ENCODE data around the gene IL4R.

IL4R gene

GRCh38 chr16:27345201-27345600, 31.4 kb downstream of the IL4R start:
- DNase-seq, result no peak
- in situ Hi-C loops (cut with MboI; ENCODE audit: low pct_unique_long_range_greater_than_20kb, low sequenced_read_pairs), result no loop called here

GRCh38 chr16:27346819-27347218, 33.0 kb downstream of the IL4R start:
- DNase-seq, result peak; percentile 25
- in situ Hi-C loops (cut with MboI; ENCODE audit: low pct_unique_long_range_greater_than_20kb, low sequenced_read_pairs), result no loop called here

- in situ Hi-C loops (cut with MboI; ENCODE audit: low pct_unique_long_range_greater_than_20kb, low sequenced_read_pairs), result no loop called here
These were observed 34.3 kb downstream of the IL4R start for GRCh38 chr16:27347930-27348685.

GRCh38 chr16:27349276-27349675, 35.5 kb downstream of the IL4R start:
- DNase-seq, result no peak
- in situ Hi-C loops (cut with MboI; ENCODE audit: low pct_unique_long_range_greater_than_20kb, low sequenced_read_pairs), result no loop called here

More at GRCh38 chr16:27347930-27348685, 34.3 kb downstream of the IL4R start:
- peak; percentile 32 for DNase-seq

GRCh38 chr16:27350006-27350405, 36.2 kb downstream of the IL4R start:
- no peak for DNase-seq
- in situ Hi-C loops (cut with MboI; ENCODE audit: low pct_unique_long_range_greater_than_20kb, low sequenced_read_pairs), result no loop called here

GRCh38 chr16:27351989-27352388, 38.2 kb downstream of the IL4R start:
- in situ Hi-C loops (cut with MboI; ENCODE audit: low pct_unique_long_range_greater_than_20kb, low sequenced_read_pairs), result no loop called here
- DNase-seq, result no peak

- in situ Hi-C loops (cut with MboI; ENCODE audit: low pct_unique_long_range_greater_than_20kb, low sequenced_read_pairs), result no loop called here
- no peak for DNase-seq
These were observed 40.1 kb downstream of the IL4R start for GRCh38 chr16:27353853-27354252.

- peak; percentile 75 for DNase-seq
- in situ Hi-C loops (cut with MboI; ENCODE audit: low pct_unique_long_range_greater_than_20kb, low sequenced_read_pairs), result no loop called here
These were observed 41.8 kb downstream of the IL4R start for GRCh38 chr16:27355610-27356009.

- no peak for DNase-seq
- in situ Hi-C loops (cut with MboI; ENCODE audit: low pct_unique_long_range_greater_than_20kb, low sequenced_read_pairs), result no loop called here
These were observed 43.0 kb downstream of the IL4R start for GRCh38 chr16:27356794-27357193.

GRCh38 chr16:27359051-27359450, 45.3 kb downstream of the IL4R start:
- DNase-seq, result no peak
- in situ Hi-C loops (cut with MboI; ENCODE audit: low pct_unique_long_range_greater_than_20kb, low sequenced_read_pairs), result no loop called here

- in situ Hi-C loops (cut with MboI; ENCODE audit: low pct_unique_long_range_greater_than_20kb, low sequenced_read_pairs), result no loop called here
These were observed 45.8 kb downstream of the IL4R start for GRCh38 chr16:27359615-27360014.

GRCh38 chr16:27361987-27362386, 48.2 kb downstream of the IL4R start:
- no peak for DNase-seq
- in situ Hi-C loops (cut with MboI; ENCODE audit: low pct_unique_long_range_greater_than_20kb, low sequenced_read_pairs), result no loop called here

More at GRCh38 chr16:27359615-27360014, 45.8 kb downstream of the IL4R start:
- DNase-seq, result no peak

GRCh38 chr16:27362570-27363245, 48.9 kb downstream of the IL4R start:
- in situ Hi-C loops (cut with MboI; ENCODE audit: low pct_unique_long_range_greater_than_20kb, low sequenced_read_pairs), result no loop called here
- DNase-seq, result no peak

GRCh38 chr16:27363246-27363632, 49.5 kb downstream of the IL4R start:
- in situ Hi-C loops (cut with MboI; ENCODE audit: low pct_unique_long_range_greater_than_20kb, low sequenced_read_pairs), result no loop called here
- no peak for DNase-seq

GRCh38 chr16:27363797-27364196, 50.0 kb downstream of the IL4R start:
- in situ Hi-C loops (cut with MboI; ENCODE audit: low pct_unique_long_range_greater_than_20kb, low sequenced_read_pairs), result no loop called here
- no peak for DNase-seq

- DNase-seq, result no peak
- in situ Hi-C loops (cut with MboI; ENCODE audit: low pct_unique_long_range_greater_than_20kb, low sequenced_read_pairs), result no loop called here
These were observed 50.8 kb downstream of the IL4R start for GRCh38 chr16:27364493-27365141.

- in situ Hi-C loops (cut with MboI; ENCODE audit: low pct_unique_long_range_greater_than_20kb, low sequenced_read_pairs), result no loop called here
- DNase-seq, result no peak
These were observed 51.6 kb downstream of the IL4R start for GRCh38 chr16:27365142-27366089.

- DNase-seq, result no peak
- in situ Hi-C loops (cut with MboI; ENCODE audit: low pct_unique_long_range_greater_than_20kb, low sequenced_read_pairs), result no loop called here
These were observed 53.1 kb downstream of the IL4R start for GRCh38 chr16:27366687-27367460.
